ENCODE results near the gene CEBPZOS.
"Not testable (repeated sequence)": the region's sequence is repeated elsewhere in the genome, so short reads cannot be mapped to it uniquely, and the experiment has no call there.

The CEBPZOS gene

DNA sequence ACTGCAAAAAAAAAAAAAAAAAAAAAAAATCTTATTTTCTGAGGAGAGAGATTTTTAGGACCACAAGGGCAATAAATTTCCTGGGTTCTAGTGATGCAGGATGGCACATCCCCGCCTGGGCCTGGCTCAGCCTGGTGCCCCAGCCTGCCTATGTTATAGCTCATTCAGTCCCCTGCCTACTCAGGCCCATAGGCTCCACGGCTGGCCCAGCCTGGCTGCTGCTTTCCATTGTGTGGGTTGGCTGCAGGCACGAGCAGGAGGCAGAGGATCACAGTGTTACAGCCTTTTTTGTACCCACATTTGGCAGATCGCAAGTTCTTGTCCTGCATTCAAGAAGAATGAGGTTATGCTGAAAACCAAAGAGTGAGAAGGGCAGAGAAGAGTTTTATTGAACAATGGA is 5.0 kb upstream of the CEBPZOS start:
- no peak for DNase-seq (ENCODE audit: low read depth)

DNA sequence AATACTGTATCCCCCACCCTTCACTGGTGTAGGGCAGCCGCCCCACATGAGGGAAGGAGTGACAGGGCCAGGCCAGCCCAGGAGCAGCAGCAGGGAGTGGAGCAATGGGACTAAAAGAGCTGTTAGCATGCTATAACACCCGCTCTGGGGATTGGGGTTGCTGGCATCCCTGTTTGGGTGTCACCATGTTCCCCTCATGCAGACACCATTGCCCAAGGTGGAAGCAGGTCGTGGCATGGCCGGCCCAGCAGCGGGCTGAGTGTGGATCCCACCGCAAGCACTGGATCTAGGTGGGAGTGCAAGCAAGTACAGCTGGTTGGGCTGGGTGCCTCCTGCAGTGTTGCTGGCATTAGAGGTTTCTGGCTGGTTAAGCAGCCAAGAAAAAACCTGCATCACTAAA is 4.5 kb upstream of the CEBPZOS start:
- DNase-seq (ENCODE audit: low read depth), result no peak

DNA sequence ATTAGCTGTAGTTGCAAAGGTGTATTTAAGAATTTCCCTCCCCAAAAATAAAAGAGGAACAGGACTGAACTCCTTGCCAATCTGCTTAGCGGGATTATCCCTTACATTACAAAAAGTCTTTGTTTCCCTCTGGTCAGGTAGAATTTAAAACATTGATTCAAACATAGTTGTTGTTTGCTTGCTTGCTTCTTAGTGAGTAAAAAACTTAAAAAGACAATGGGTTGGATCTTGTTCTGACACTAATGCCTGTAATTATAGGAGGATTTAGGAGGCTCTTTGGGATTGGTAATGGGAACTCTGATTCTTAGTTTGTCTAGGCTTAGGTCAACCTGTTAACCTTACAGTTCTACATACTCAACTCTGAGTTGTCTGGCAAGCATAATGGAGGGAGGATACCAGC is 3.7 kb upstream of the CEBPZOS start:
- no peak for DNase-seq (ENCODE audit: low read depth)

DNA sequence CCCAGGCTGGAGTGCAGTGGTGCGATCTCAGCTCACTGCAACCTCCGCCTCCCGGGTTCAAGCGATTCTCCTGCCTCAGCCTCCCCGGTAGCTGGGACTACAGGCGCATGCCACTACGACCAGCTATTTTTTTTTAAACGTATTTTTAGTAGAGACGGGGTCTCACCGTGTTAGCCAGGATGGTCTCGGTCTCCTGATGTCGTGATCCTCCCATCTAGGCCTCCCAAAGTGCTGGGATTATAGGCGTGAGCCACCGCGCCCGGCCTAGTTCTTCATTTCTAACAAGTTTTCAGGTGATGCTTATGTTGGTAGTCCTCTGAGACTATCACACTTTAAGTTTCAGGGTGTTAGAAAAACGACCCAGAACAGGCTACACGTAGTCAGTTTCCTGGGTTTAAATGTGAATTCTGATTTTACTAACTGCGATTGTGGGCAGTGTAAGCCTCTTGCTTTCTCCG is 405 bp upstream of the CEBPZOS start:
- not testable (repeated sequence) for DNase-seq (ENCODE audit: low read depth)

DNA sequence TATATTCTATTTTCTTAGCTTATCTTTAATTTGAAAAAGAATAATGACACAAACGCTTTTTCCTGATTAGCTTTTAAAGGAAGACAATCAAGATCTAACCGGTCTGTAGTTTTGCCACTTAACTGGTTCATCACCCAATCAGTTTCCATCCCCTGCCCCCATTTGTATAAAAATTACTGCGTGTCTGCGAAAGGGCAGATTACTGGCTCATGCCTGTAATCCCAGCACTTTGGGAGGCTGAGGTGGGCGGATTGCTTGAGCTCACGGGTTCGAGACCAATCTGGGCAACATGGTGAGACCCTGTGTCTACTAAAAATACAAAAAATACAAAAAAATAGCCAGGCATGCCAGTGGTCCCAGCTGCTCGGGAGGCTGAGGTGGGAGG is 2.4 kb downstream of the CEBPZOS start:
- no peak for DNase-seq (ENCODE audit: low read depth)

DNA sequence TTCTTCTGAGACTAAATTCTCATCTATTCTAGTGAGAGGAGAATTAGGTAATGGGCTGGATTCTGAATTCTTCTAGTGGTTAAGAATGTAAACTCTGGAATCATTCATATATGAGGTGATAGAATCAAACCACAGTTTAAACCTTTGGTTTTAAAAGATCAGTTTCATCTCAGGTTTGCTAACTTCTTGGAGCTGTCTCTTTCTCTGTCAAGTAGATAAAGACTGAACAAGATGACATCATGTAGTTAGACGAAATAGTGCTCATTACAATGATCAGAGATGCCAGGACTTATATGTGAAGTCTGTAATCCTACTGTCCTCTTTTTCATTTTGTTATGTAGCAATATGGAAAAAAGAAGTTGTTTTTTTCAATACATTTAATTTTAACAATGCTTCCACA is 4.9 kb downstream of the CEBPZOS start:
- DNase-seq (ENCODE audit: low read depth), result no peak

DNA sequence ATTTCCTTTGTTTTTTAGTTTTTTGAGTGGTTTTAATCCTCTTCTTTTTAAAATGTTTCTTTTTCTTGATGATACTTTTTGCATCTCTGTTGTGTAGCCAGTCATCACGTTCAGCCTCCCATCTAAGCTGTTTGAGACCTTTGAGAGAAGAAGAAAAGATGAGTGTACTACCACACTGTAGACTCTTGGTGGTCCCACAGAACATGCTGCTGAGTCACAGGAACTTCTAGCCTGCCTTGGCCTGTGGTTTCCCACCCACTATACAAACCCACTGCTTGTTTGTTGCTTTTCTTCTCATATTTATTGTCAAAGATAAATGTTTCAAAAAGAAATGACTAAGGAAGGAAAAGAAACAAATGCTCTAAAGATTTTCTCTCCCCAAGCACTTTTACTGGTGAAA is 5.5 kb downstream of the CEBPZOS start:
- no peak for DNase-seq (ENCODE audit: low read depth)

DNA sequence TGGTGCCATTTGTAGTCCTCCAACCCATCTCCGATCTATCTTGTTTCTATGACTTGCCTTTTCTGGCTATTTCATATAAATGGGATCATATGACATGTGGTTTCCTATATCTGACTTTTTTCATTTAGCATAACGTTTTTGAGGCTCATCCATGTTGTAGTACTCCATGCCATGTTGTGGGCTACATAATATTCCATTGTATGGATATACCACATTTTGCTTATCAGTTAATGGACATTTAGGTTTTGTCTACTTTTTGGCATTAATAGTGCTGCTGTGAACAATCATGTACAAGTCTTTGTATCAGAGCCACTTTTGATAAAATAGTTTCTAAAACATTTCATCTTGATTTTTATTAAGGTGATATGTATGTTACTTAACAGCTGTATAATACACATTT is 7.4 kb downstream of the CEBPZOS start:
- DNase-seq (ENCODE audit: low read depth), result no peak

DNA sequence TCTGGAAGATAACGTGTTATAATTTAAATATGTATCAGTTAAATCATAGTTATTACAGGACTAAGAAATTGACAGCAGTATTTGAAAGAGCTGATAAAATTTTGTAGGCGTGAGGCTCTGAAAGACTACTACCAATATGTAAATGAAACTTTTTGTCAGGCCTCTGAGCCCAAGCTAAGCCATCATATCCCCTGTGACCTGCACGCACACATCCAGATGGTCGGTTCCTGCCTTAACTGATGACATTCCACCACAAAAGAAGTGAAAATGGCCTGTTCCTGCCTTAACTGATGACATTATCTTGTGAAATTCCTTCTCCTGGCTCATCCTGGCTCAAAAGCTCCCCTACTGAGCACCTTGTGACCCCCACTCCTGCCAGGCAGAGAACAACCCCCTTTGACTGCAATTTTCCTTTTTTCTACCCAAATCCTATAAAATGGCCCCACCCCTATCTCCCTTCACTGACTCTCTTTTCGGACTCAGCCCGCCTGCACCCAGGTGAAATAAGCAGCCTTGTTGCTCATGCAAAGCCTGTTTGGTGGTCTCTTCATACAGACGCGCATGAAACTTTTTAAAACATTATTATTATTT is 8.9 kb downstream of the CEBPZOS start:
- DNase-seq (ENCODE audit: low read depth), result not testable (repeated sequence)

DNA sequence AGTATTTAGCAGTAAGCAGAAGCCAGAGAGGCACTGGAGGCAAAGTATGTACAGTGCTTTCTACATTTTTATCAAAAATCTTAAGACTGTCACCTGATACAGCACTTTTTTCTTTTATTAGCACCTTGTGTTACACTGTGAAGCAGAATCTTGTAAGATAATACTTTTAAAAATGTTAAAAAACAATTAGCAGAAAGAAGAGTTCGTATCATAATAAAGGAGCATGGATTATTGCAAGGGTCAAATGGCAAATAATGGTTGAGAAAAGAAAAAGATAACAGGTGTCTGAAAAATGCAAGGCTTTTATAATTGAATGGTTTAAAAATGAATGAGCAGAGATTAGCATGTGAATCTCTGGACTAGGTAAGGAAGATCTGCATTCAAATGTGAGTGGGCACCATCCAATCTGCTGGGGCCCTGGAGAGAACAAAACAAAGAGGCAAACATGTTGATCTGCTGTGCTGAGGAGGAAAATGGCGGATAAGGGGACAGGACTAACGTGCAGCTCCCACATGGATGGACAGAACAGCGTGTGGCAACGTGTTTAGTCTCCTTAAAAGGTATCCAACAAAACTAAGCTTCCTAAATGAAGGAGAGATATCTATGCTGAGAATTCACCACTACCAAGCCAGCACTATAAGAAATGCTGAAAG is 9.5 kb downstream of the CEBPZOS start:
- DNase-seq (ENCODE audit: low read depth), result no peak

DNA sequence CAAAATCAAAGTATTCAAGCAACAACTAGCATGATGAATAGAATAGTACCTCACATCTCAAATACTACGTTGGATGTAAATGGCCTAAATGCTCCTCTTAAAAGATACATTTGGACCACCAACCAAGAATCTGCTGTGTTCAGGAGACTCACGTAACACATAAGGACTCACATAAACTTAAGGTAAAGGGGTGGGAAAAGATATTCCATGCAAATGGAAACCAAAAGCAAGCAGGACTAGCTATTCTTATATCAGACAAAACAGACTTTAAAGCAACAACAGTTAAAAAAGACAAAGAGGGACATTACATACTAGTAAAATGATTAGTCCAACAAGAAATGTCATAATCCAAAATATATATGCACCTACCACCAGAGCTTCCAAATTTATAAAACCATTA is 10.5 kb downstream of the CEBPZOS start:
- not testable (repeated sequence) for DNase-seq (ENCODE audit: low read depth)

DNA sequence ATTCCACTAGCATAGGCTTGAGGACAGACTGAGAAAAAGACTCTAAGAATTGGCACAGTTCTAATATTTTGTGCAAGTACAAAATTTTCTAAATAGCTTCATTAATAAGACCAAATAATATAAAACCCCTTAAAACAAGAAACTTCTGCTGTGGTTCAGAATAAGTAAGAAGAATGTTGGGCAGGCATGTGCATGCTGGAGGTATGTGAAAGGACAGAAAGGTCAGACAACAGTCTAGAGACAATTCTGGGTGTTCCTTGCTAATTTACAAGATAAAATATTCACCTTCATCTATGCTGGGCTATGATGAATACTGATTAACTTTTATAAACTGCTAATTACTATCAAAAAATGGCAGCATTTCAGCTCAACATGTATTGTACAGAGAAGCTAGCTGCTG is 14.9 kb downstream of the CEBPZOS start:
- DNase-seq (ENCODE audit: low read depth), result no peak

DNA sequence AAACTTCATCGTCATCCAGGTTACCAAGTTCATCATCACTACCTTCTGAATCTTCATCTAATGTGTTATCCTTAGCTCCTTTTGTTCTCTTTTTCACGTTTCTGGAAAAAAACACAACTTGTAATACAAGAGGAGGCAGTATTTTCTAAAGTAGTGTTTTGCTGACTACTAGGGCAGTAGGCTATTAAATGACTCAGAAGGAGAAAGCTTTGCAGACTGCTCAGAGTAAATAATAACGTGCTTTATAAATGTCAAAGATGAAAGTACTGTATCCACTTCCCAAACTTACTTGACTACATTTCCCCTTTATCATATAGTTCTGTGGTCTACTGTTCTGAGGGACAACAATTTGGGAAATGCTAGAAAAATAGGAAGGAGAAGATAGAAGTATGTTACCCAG is 15.6 kb downstream of the CEBPZOS start:
- DNase-seq (ENCODE audit: low read depth), result no peak

DNA sequence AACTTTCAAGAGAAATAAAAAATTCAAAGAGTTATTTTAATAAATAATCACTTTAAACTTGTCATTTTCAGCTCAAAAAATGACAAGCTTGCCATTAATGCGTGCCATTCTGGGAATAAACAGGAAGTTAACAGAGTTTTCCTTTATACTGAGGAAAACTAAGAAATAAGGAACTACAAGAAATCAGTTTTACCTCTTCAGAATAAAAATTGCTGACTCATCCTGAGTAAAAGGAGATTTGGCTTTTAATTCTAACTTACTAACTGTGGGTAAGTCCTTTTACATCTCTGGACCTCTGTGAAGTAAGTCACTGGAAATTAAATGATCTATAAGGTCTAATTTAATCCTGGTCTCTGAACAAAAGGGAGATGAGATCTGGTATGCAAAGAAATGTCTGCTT is 19.0 kb downstream of the CEBPZOS start:
- DNase-seq (ENCODE audit: low read depth), result no peak

DNA sequence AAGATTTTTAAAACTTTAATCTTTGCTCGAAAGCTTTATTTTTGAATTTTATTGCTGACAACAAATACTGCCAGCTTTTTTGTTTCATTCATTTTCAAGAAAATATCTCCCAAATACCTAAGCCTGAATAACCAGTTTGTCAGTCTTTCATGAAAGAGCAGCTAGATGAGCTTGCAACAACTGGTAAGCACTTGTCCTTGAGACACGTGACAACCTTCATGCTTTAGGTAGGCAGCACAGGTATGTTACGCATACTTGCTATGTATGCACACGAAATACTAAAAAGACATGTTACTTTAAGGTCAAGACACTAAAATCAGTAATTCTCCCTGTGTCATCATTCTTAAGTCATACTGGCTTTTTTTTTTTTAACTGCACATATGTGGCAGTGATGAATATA is 22.8 kb downstream of the CEBPZOS start:
- DNase-seq (ENCODE audit: low read depth), result no peak

DNA sequence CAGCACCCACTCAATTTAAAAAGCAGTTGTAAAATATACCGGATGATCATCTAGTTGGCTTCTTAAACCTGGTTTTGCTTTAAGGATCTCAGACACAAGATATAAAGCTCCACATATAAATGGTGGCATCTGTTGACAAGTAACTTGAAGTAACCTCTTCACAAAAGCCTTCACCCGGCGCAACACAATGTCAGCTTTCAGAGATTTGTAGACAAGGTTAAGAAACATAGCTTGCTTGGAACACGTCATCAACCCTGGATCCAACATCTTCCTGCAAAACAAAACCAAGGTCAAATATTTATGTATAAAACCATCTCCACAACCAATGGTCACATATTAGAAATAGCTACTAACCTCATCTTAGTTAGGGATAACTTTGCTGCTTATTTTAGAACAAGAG is 26.8 kb downstream of the CEBPZOS start:
- DNase-seq (ENCODE audit: low read depth), result no peak

DNA sequence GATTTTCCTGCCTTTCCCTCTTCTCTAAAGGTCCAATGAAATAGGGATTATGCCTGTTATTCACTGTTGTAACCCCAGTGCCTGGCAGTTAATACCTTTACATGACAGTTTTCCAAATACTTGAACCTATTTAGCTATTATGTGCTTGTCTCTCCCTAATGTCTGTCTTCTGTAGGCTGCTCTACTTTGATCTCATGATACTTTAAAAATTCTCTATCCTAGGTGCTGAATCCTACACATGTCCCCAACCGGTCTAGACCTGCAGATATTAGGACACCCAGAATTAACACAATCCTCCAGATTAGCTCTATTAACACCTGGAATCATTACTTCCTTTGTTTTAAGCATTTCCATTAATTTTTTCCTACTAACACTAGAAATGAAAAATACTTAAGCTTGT is 27.8 kb downstream of the CEBPZOS start:
- no peak for DNase-seq (ENCODE audit: low read depth)

DNA sequence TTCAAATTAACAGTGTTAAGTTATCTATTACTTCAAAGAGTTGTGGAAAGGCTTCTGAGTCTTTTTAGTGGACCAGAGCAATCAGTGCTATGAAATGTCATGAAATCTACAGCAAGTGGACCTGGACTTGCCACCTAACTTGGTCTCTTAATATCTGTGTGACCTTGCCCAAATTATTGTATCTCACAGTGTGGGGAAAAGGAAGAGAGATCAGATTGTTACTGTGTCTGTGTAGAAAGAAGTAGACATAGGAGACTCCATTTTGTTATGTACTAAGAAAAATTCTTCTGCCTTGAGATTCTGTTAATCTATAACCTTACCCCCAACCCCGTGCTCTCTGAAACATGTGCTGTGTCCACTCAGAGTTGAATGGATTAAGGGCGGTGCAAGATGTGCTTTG is 28.8 kb downstream of the CEBPZOS start:
- DNase-seq (ENCODE audit: low read depth), result not testable (repeated sequence)

DNA sequence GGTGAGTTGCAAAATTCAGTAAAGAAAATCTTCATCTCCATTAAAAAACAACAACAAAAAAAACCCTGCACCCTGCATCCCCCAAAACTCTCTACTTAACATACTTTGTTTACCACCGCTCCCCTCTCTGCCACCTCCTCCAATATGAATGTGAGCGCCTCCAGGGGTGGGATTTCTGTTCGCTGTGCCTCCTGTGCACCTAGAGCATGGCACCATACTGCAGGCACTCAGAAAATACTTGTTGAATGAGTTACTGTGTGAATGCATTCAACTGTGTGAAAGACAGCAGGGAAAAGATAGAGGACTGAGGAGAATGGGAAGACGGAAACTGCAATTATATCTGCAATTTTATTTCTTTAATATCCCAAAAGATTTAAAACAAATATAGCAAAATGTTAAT is 30.6 kb downstream of the CEBPZOS start:
- DNase-seq (ENCODE audit: low read depth), result no peak

DNA sequence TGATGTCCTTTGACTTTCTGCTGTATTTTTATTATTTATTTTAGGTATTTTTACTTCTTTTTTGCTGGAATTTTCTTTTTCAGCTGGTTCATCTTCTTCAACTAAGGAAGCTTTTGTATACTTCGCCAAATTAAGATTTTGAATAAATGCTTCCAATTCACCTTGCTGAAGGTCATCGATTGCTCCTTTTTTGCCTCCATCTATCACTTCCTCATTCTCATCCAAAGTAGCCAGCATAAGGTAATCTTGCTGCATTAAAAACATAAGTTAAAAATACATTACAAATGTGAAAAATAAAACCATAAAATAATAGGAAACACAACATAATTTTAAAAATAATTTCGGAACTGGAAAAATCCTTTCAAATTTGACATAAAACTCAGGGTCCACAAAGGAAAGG is 32.5 kb downstream of the CEBPZOS start:
- DNase-seq (ENCODE audit: low read depth), result no peak

DNA sequence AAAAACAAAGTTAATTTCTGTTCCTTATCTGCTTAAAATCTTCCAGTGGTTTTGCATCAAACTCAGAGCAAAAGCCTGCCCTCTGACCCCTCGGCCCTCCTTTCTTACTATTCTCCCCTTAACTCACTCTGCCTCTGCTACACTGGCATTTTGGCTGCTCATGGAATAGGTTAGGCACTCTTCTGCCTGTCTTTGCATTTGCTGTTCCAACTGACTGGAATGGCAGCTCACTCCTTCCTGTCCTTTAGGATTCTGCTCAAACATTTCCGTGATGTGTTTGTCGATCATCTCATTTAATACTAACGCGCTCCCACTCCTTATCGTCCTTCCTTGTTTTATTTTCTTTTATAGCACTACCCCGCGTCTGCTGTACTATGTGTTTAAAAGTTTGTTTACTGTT is 34.3 kb downstream of the CEBPZOS start:
- DNase-seq (ENCODE audit: low read depth), result peak; percentile 2

DNA sequence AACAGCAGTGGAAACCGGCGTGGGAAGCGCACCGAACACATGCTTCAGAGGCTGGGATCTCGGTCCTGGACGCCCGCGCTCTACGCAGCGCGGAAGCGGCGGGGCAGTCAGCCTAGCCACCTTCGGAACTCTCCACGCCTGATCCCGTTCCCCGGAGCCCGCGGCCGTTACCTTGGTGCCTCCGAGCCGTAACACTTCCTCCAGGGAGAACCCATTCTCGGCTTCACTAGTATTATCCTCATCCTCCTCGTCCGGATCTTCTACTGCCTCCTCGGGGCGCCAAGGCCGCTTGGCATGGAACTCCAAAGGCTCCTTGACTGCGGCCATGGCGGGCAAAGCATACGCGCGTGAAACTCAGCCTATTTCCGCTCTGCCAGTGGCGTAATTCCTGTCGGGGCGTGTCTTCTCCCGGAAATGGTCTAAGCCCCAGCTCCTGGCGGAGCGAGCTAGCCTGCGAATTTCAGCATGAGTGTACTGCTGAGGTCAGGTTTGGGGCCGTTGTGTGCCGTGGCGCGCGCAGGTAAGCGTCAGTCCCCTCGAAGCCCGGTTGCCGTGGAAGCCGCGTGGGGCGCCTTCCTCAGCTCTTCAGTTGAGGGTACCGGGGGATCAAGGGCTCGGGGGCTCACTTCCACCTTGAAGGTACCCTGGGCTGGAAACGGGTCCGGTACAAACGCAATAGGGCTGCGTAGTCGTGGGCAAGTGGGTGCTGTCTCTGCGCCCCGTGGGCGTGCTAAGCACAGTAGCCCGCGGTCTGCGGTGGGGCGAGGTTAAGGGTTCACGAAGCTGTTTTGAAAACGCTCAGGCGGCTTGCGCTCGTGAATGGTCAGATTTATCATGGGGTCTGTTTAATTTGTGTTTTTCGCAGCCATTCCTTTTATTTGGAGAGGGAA is 35.2 kb downstream of the CEBPZOS start, which contains the start of the genes CEBPZ and NDUFAF7:
Gene CEBPZ (minus strand): TSS at position 356 of the 890 bp plus-strand sequence. CDS start 29 bp downstream, at position 327.
Gene NDUFAF7 (plus strand): TSS at position 418 of the 890 bp plus-strand sequence. CDS start 48 bp downstream, at position 466.
- peak; percentile 73 for DNase-seq (ENCODE audit: low read depth)

Data from HS-5 (cell line).